Measurements from ENCODE around the gene PLA2G2E.
"Not testable (repeated sequence)": the region's sequence is repeated elsewhere in the genome, so short reads cannot be mapped to it uniquely, and the experiment has no call there.

PLA2G2E gene, protein sequence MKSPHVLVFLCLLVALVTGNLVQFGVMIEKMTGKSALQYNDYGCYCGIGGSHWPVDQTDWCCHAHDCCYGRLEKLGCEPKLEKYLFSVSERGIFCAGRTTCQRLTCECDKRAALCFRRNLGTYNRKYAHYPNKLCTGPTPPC

GRCh38 chr1:19923137-19923952, at the start of gene PLA2G2E:
Gene PLA2G2E (minus strand): TSS chr1:19923617. CDS start chr1:19923559, 58 bp downstream.
- no peak for DNase-seq

DNA sequence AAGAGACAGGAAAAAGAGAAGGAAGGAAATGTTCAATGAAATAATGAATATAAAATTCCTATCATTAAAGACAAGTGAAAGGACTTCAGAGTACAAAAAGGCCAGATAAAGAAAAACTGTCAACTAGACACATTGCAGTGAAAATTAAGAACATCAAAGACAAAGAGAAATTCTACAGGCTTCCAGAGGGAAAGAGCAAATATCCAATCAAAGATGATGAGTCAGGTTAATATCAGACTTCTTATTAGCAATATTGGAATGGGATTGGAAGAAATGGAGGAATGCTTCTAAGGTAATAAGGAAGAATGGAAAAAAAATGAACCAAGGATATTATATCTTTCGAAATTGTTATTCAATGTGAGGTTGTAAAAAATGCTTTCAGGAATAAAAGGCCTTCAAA, 48.2 kb upstream of the PLA2G2E start:
- no peak for DNase-seq

DNA sequence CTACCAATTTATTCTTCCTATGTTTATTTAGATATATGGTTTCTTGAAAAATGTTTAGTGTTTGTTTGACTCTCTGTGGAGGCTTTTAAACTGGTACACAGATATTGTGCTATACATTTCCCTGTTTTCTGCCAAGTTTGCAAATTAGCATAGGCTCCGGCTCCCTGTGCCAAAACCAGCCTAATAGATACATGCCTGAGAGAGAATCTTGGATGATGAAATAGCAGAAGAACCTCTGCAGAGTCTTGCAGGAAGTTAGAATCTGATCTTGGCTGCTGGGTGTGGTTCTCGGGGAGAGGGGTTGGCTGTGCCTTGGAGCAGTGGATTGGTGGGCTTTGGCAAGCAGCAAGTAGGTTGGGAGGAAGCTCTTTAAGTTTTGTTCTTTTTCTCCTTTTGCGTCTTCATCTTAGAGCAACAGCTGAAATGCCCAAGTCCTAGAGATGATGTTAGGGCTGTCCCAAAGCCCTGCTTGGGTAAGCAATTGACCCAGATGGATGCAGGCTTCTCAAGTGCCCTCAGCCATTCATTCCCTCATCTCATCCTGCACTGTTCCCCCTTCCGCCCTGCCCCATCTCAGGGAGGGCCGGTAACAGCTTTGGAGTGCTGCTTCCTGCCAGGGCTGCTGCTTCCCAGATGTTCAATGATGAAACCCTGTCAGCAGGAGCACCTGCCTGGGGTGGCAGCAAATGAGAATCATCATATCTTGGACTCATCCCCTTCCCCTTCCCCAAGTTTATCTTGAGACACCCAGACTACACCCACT, 46.7 kb upstream of the PLA2G2E start:
- no peak for DNase-seq

- no peak for DNase-seq
Measured at GRCh38 chr1:19967808-19968207, 44.4 kb upstream of the PLA2G2E start.

DNA sequence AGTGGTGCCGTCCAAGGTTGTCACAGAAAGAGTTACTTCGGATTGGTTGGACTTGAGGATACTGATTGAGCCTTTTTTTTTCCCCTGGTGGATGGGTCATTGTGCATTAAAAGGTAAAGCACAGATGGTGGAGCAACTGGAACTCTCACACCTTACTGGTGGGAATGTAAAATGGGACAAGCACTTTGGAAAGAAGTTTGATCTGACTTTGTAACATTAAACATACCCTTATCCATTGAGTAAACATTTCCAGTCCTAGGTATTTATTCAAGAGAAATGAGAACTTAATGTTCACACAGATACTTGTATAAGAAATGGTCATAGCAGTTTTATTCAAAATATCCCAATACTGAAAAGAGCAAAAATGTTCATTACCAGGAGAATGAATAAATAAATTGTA, 41.1 kb upstream of the PLA2G2E start:
- DNase-seq = no peak

DNA sequence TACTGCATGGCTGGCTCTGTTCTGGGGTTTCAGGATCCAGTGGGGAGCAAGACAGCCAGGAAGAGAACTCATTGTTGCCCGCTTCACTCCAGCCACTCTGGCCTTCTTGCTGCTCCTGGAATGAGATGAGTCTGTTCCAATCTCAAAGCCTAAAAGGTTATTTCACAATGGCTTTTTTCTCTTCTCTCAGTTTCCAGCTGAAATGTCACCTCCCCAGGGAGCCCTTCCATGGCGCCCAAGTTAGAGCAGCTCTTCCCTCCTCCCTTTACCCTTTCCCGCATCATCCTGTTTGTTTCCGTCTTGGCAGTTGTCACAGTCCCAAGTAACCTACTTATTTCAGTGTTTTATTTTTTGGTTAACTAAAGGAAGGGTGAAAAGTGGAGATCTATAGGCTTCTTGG, 40.2 kb upstream of the PLA2G2E start:
- DNase-seq = no peak

DNA sequence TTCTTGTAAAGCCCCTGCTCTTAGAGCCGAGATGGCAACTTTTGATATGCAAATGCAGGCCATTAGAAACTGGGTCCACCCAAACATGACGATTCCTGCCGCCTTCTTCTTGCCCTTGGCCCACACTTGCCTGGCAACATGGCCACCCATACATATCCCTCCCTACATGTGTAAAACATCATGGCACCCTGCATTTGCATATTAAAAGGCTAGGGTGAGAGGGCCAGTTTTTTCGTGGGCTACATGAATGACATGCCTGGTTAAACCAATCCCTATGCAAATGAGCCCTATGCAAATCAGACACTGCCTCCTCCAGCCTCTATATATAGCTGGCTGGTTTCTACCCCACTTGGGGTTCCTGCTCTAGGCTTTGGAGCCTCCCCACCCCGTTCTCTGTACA, 37.2 kb upstream of the PLA2G2E start:
- DNase-seq = no peak

GRCh38 chr1:19957779-19958178, 34.4 kb upstream of the PLA2G2E start:
- DNase-seq = no peak

DNA sequence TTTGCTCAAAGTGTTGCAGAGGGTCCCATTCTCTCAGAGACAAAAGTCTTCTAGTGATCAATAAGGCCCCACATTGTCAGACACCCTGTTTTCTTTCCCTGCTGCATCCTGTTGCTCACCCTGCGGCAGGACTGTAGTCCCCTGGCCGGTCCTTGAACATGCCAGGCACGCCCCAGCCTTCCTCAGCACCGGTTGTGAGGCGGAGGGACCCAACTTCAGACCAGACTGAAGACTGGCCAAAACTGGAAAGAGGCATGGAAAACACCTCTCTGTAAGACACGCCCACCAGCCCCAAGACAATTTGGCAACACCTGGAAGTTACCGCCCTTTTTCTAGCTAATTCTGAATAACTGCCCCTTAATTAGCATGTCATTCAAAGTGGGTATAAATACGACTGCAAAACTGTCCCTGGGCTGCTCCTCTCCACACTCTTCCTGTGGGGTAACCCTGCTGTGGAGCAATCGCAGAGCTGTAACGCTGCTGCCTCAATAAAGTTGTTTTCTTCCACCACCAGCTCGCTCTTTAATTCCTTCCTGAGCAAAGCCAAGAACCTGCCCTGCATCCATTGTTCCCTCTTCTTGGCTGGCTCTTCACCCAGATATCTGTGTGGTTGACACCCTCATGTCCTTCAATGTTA, 32.2 kb upstream of the PLA2G2E start:
- no peak for DNase-seq

DNA sequence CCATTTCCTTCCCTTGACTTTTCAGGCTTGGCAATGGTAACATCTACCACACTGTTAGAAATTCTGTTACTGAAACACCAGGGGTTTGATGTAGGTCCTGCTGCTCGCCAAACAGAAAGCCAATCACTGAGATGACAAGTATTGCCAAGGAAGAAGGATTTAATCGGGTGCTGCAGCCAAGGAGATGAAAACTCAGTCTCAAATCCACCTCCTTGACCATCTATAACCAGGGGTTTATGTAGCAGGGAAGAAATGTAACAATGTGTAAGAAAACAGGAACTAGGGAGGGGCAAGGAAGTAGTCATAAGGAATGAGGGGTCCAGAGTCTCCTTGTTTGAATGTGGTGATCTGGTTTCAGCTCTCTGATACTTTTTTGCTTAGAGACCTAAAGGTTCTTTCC, 30.6 kb upstream of the PLA2G2E start:
- no peak for DNase-seq

GRCh38 chr1:19949016-19949415, 25.6 kb upstream of the PLA2G2E start:
- peak in 1 of 2 experiments; percentile 51 for DNase-seq

DNA sequence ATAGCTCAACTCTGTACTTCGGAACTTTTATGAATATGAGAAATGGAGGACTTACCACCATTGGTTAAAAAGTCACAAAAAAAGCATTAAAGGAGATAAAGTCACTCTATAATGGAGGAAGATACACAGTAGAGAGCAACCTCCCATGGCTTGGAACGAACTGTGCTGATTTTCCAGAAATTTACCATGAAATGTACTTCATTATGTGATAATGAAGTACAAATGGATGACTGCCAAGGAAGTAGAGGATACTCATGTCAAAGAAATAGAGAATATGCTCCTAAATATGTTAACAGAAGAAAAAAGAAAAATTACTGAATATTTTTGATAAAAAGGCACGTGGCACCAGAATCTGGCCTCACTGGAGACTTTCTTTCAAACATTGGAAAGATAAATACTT, 23.6 kb upstream of the PLA2G2E start:
- no peak for DNase-seq

GRCh38 chr1:19946331-19946751, 22.9 kb upstream of the PLA2G2E start:
- DNase-seq = no peak

DNA sequence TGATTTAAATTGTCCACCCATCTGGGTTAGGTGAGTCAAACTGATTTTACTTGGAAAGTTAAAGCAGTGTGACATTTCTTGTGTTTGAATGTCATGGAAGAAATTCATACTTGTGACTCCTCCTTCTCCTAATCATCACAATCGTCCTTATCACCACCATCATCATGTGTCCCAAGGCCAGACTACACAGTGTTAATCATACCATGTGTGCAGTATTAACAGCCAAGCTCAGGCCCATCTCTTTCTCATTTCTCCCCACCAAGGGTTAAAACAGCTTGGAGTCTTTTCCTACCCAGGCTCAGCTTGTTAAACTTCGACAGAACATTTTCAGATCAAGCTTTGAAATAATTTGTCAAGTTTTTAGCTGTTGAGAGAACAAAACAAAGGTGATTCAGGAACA, 22.5 kb upstream of the PLA2G2E start:
- DNase-seq = no peak

DNA sequence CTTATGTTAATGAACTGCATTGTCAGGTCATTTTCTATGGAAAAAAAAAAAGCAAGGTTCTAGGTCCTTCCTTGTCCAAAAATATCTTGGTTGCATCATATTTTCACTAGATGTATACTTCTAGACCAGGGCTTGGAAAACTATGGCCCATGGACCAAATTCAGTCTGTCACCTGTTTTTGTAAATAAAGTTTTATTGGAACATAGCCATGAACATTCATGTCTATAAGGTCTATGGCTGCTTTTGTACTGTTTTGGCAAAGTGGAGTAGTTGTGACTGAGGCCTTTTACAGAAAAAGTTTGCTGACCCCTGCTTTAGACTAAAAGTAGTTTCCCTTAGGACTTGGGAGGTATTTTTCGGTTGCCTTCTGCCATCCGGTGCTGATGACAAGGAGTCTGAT, 19.2 kb upstream of the PLA2G2E start:
- no peak for DNase-seq

DNA sequence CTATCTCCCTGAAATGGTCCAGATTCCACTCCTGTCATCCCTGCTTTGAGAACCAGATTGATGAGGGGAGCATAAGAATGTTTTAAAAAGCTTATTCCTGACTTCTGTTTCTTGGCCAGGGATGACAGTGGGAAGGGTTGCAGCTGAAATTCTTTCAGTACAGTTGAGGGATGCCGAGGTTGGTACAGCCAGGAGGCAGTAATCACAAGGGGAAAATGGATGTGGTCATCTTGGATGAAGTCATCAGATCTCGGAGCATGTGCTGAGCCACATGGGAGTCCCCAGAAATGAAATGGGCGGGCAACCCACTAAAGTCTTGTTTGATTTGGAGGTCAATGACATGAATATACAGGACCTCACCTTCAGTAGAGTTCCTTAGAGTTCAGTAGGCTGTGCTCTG, 18.7 kb upstream of the PLA2G2E start:
- no peak for DNase-seq

DNA sequence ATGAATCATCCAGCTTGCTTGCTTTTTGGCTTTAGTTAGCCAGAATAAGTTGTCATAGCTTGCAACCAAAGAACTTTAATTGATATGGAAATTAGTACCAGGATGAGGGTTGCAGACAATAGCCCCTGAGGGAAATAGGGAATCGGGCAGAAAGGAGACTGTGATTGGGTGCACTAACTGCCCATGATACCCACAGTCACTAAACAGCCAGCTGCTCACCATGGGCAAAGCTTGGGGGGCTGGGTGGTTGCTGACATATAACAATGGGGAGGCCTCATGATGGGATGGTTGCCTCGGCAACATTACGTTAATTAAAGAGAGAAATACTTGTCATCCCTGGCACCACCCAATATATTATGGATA, 17.8 kb upstream of the PLA2G2E start:
- no peak for DNase-seq

DNA sequence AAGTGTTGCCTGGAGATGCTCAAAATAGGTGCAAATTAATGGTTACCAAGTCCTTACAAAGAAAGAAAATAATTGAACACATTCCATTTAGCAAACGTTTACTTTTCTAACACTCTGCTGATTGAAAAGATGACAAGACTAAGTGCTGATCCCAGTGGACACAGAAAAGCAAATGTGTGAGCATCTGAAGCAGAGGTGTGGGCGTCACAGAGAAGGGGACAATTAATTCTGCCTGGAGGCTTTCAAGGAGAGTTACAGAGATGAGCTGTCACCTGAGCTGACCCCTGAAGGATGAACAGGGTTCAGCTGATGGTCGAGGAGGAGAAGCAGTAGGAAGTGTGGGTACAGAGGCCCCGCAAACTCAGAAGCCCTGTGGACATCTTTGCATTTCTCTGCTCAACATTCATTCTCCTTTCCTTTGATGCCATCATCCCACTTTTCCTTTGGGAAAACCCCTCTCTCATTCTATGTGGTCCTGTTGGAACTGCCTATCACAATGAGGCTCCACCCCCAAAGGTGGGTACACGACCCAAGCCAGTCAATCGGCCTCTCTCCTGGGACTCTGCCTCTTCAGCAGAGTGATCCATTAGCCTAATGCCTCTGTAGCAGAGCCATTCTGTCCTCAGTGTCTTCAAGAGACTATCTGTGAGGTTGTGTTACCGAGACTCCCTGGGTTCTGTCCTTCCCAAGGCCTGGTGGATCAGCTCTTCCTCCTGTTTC, 17.2 kb upstream of the PLA2G2E start:
- DNase-seq = no peak

GRCh38 chr1:19938472-19938871, 15.1 kb upstream of the PLA2G2E start:
- DNase-seq = no peak

GRCh38 chr1:19936061-19936750, 12.8 kb upstream of the PLA2G2E start:
- DNase-seq = no peak

DNA sequence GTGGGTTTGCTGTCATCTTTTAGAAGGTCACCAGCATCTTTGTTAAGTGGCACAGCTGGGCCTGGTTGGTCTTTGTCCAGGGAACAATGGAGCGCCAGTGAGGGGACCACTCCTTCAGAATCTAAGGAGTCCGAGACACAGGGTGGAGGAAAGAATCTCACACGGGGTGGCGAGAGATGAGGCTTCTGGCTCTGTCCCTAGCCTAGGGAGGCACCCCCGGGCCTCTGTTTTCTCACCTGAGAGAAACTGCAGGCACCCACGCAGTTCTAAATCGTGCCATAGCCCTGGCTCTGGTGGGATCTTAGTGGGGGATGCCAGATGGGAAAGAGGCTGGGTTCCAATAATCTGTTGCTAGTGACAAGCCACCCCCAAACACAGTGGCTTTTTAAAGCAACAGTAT, 10.9 kb upstream of the PLA2G2E start:
- no peak for DNase-seq

GRCh38 chr1:19932866-19933265, 9.4 kb upstream of the PLA2G2E start:
- no peak for DNase-seq

GRCh38 chr1:19927130-19927421, 3.7 kb upstream of the PLA2G2E start:
- not testable (repeated sequence) for DNase-seq
